HG03378 (cell line): Measurements from ENCODE around the gene PROSER3.
A peak's percentile ranks its signal among the peaks of the same experiment; 100 is the strongest.
"Not testable (repeated sequence)": the region's sequence is repeated elsewhere in the genome, so short reads cannot be mapped to it uniquely, and the experiment has no call there.

Source experiments
- ATAC-seq: cut with Tn5 transposase; IDR thresholded peaks from one replicate; pipeline ENCODE4 v1.9.1; 2021; ENCODE audit warnings: mild to moderate bottlenecking, moderate library complexity; ENCODE audit not compliant: unreplicated experiment

The PROSER3 gene

DNA sequence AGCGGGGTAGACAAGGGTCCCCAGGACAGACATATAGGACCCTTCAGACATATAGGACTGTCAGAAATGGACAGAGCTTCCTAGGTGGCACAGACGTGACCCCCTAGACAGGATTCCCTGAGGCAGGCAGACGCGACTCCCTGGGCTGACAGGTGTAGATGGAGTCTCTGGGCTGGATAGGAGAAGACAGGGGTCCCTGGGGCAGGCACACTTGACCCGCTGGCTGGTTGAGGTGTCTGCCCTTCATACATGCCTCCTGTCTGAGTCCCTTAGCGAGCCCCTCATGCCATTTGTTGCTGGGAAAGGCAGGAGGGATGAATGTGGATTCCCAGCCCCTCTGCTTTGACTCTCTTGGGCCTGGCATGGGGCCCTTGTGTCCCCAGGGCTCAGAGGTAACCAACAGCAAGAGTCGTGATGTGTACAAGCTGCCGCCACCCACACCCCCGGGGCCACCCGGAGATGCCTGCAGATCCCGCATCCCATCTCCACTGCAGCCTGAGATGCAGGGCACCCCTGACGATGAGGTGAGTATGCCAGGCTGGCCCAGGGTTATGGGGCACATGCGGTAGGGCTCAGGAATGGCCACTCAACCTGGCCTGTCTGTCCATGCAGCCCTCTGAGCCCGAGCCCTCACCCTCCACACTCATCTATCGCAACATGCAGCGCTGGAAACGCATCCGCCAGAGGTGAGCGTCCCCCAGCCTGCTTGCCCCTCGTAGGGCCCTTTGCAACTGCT is 4.2 kb upstream of the PROSER3 start:
- no peak for ATAC-seq

DNA sequence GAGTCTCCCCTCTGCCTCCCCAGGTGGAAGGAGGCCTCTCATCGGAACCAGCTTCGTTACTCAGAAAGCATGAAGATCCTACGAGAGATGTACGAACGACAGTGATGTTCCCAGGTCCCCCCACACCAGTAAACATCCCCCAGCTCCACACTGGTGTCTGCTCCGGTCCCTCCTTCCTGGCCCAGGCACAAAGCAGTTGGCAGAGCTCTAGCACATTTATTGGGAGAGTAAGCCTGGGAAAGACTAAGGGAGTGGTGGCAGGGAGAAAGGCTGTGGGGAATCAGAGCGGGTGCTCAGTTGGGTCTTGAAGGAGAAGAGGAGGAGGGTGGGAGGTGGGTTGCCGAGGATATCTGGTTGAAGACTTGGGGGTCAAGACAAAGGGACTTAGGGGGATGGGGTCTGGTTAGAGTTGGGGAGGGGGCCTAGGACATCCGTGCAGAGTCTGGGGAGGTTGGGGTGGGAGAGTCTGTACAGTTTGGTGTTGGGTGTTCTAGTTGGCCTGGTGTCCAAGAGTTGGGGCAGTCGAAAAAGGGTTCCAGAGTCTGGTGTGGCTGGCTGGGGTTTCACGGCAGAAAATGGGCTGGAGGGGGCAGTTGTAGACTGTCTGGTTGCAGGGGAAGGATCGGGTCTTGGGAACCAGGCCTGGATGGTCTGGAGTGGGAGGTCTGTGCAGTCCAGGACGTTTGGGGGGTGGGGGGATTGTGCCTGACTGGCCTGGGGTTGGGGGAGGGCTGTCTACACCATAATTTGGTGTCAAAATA is 3.4 kb upstream of the PROSER3 start:
- ATAC-seq: no peak

DNA sequence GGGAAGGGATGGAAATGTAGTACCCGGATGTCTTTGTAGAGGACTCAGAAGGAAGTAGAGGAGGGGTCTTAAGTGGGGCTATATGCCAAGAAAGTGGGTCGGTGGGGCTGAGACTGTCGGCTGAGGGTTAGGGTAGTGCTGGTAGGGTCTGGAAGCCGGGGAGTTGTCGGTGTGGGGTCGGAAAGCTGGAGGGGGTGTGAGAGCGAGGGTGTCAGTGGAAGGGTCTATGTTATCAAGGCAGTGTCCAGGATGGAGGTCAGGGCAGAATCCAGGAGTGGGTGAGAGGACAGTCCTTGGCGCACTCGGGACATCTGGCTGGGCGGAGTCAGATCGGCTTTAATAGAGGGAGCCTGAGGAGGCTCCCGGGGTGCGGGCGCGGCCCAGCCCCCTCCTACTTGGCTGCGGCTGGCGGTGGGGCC is 2.8 kb upstream of the PROSER3 start:
- no peak for ATAC-seq

DNA sequence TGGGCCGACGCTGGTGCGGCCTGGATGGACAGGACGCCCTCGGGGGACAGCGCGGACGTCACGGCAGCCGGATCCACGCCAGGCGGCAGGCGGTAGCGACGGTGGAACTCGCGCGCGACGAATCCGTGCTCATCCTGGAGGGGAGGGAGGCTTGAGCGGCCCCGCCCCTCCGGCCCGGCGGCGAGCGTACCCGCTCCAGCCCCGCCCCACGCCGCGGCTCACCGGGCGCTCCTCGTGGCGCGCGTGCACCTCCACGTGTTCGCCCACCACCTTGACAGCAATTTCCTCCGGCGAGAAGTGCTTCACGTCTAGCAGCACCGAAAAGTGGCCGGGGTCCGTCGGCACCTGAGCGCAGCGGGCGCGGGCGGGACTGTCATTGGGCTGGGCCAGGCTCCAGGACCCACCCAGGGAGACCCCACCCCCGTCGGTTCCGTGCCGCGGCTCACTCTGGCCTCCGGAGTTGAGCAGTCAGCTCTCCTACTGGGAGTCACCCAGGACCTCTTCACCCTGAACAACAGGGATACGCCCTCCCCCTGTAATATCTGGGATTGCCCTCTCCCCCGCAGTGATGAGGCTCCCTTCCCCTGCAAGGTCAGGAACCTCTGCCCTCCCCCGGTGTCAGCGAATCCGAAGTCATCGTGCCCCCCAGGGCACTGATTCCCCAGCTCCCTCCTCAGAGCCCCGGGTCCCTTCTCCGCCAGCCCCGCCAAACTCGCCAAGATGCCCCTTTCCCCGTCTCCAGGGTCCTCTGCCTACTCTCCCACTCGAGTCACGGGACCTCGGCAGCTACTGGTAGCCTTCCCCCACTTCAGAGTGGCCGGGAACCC is 2.2 kb upstream of the PROSER3 start:
- ATAC-seq: no peak

DNA sequence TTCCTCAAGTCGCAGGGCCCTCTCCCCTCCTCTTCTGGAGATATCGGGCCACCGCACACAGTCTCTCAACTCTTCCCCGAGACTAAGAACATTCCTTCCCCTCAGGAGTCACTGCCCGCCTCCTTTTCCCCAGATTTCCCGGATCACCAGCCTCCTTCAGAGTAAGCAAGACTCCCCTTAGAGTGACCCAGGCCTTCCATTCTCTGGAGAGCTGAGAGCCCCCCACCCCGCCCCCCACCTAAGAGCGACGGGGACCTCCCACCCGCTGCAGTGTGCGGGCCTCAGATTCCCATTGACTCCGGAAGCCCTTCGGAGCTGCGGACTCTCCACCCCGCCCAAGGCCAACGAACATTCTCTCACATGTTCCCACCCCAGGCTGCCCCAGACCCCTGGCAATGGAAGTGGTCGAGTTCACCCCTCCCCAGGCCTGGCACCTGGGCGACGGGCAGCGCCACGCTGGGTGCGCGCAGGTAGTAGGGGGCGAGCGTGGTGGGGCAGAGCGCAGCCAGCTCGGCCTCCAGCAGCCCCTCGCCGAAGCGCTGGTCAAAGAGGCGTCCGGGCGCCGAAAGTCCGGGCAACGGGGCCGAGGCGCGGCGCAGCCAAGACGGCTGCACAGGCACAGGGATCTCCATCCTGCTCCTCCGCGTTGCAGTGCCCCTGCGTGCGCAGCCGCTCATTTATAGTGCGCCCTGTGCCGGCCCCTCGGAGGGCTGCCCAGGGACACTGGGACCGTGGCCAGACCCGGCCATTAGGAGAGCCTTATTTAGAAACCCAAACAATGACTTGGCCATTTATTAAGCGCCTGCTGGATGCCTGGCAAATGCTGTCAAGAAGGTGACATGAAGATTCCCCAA is 1.4 kb upstream of the PROSER3 start, which contains the start of gene HSPB6:
Gene HSPB6, minus strand, starts transcription at position 653 of the 854 bp plus-strand sequence. Its CDS starts 21 bp downstream, at position 632.
- ATAC-seq: no peak

DNA sequence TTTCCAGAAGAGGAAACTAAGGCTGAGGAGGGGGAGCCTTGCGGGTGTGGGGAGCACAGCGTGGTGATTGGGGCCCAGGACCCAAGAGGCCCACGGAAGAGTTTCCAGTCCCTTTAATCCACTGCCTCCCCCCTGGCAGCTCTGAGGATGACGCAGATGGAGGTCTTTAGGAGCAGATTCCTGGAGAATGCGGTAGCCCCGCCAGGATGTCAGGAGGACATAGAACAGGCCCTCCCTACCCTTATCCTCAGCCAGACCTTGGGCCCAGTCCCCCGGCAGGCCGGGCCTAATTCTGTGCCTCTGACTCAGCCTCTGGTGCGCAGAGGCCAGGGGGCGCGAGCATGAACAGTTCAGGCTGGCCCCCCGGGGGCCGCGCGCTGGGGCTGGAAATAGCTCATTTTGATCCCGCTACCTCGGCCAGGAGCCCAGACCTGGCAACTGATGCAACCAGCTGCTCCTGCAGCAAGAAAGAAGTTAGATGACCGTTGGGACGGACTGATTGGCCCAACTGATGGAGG is 686 bp upstream of the PROSER3 start:
- peak; percentile 2 for ATAC-seq

DNA sequence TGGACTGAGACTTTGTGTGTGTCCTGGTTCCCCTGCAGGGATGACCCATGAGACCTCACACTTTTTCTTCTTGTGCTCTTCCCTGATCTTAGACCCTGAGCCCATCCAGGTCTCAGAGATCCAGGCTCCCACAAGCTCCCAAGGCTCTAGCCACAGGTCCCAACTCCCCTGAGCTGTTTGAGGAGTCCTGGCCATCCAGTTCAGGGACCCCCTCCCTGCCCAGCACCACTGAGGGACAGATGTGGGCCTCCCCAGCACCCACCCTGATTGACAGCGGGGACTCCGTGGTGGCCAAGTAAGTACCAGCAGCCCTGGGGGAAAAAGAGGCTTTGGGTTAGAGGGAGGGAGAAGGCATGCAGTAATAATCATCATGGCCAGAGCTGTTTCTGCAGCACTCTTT is 1.7 kb downstream of the PROSER3 start:
- no peak for ATAC-seq

DNA sequence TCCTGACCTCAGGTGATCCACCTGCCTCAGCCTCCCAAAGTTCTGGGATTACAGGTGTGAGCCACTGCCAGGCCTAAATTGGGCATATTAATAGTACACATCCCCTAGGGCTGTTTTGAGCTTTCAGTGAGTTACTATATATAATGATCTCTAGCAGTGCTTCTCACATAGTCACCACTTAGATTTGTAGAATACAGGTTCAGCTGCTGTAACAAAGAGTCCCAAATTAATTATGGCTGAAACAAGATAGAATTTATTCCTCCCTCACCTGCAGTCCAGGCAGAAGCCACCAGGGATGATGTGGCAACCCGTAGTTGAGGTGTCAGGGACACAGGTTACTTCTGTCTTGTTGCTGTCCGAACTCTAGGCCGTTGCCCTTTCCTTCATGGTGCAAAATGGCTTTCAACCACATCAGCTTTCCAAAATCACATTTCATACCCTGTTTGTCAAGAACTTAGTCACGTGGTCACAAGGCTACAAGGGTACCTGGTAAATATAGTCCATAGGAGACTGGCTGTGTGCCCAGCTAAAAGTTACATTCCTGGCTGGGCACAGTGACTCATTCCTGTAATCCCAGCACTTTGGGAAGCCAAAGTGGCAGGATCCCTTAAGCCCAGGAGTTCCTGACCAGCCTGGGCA is 2.9 kb downstream of the PROSER3 start:
- ATAC-seq: no peak

DNA sequence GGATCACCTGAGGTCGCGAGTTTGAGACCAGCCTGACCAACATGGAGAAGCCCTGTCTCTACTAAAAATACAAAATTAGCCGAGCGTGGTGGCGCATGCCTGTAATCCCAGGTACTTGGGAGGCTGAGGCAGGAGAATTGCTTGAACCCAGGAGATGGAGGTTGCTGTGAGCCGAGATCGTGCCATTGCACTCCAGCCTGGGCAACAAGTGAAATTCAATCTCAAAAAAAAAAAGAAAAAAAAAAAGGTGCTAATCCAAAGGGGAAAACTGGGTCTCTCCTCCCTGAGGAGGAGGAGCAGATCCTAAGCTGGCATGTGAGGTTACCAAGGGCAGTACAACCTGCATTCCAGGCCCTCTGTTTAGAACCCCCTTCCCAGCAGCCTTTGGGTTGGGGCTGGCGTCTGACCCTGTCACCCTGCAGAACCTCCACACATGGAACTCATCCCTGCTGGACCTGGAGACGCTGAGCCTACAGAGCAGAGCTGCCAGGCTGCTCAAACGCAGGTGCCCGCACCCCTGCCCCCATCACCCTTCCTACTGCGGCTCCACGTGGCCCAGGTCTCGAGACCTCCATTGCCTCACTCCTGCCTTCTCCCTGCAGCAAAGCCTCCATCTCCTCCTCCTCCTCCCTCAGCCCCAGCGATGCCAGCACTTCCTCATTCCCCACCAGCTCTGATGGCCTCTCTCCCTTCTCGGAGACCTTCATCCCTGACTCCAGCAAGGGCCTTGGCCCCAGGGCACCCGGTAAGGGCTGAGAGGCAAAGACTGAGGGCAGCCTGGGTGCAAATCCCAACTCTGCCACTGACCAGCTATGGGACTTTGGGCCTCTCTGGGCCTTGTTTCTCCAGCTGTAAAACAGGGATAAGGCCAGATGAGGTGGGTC is 6.7 kb downstream of the PROSER3 start:
- no peak for ATAC-seq

DNA sequence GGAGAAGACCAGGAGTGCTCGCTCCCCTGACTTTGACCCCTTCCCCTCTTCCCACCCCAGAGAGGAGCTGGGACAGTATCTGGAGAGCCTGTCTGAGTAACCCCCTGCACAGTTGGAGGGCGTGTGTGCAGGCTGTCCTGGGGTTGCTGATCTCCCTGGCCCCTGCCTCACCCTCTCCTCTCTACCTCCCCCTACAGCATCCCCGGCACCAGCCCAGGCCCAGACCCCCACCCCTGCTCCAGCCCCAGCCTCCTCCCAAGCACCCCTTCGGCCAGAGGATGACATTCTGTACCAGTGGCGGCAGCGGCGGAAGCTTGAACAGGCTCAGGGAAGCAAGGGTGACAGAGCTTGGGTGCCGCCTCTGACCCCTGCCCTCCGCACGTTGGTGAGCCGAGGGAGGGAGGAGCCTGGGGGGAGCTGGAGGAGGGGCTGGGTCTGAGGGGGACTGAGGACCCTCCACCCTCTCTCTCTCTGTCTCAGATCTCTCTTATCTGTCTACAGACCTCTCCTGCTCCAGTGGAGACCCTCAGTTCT is 8.7 kb downstream of the PROSER3 start:
- no peak for ATAC-seq

DNA sequence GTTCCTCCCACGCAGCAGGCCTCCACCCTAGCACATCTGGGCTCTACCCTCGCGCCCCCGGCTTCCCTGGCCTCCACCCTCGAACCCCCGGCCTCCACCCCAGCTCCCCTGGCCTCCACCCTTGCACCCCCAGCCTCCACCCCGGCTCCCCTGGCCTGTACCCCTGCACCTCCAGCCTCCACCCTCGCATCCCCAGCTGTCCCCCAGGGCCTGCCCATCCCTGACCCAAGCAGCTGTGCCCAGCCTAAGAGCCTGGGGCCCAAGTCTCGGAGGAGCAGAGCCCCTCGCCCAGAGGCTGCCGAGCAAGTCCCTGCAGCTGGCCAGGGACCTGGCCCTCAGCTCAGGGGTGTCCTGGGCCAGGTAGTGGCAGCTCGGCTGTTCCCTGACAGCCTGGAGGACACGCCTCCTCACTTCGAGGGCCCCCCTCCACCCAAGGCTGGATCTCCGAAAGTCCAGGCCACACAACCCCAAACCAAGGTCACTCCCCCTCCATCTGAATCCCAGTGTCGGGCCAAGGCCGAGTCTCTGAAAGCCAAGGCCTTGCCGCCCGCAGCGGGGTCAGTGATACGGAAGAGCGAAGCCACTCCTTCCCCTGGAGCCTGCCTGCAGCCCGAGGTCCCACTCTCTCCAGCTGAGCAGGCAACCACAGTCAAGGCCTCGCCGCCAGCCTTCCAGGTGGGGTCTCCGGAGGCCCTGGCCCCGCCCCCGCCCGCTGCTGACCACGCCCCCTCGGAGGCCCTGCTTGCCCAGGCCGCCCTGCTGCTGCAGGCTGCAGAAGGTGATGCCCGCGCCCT is 9.5 kb downstream of the PROSER3 start:
- no peak for ATAC-seq

DNA sequence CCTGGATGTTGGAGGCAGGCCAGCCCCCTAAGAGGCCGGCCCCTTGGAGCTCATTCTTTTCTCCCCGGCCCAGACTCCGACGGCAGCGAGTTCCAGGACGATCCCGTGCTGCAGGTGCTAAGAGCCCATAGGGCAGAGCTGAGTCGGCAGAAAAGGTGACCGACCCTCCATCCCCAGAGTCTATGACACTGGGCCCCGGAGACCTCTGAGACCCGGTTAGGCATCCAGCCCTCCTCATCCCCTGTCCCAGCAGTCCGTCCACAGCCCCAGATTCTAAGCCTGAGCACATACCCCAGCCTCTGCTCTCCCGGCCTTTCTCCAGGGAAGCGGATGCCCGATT is 10.1 kb downstream of the PROSER3 start:
- ATAC-seq: no peak

DNA sequence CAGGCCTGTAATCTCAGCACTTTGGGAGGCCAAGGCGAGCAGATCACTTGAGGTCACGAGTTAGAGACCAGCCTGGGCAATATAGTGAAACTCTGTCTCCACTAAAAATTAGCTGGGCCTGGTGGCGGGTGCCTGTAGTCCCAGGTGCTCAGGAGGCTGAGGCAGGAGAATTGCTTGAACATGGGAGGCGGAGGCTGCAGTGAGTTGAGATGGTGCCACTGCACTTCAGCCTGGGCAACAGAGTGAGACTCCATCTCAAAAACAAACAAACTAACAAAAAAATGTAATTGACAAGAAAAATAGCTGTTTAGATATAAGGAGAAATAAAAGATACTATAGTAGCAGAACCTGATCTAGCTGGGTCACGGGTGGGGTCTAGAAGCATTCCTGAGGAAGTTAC is 14.4 kb downstream of the PROSER3 start:
- ATAC-seq: not testable (repeated sequence)

DNA sequence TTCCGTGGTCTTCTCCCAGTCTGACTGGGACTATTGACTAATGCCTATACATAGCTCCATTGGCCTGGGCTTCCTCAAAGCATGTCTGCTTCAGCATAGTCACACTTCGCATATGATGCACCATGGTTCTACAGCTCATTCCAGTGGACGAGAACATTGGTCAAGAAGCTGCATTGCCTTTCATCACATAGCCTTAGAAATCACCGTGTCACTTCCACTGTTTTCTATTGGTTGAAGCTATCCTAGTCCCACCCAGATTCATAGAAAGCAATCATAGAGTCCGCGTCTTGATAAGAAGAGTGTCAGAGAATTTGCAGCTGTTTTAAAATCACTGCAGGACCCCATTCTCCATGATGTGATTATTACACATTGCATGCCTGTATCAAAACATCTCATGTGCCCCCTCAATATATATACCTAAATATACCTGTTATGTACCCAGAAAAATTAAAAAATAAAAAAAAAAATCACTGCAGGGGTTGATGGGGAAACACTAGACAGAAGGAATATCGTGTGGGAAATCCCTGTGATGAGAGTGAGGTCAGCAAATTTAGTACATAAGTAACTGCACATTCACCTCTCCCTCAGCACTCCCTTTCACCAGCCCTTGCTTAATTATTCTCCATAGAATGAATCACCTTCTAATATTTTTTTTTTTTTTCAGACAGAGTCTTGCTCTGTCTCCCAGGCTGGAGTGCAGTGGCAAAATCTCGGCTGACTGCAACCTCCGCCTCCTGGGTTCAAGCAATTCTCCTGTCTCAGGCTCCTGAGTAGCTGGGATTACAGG is 15.2 kb downstream of the PROSER3 start:
- no peak for ATAC-seq

DNA sequence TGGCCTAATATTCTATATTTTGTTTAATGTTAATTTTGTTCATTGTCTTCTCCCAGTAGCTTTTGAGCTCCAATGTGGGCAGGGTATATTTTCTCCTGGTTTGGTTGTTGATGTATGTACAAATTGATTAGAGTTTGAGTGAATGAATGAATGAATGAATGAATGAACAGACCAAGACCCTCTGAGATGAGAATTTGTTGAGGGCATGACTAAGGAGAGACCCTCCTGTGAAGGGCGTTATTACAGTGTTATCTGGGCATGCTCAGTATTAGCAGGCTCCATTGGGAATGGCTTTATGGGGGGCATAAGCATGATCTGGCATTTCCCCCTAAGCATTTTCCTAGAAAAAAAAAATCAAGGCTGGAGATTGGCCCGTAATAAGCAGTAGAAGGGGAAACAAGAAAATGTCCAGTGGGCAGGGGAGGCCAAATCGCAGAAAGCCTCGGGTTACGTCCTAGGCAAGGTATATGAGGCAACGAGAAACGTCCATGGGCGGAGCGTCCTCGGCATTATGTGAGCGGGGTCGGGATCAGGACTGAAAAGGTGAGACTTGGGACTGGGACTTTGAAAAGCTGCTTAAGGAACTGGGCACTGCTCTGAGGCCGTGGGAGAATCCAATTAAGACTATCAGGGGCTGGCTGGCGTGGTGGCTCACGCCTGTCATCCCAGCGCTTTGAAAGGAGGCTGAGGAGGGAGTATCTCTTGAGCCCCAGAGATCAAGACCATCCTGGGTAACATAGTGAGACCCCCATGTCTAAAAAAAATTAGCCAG is 16.5 kb downstream of the PROSER3 start:
- ATAC-seq: no peak

DNA sequence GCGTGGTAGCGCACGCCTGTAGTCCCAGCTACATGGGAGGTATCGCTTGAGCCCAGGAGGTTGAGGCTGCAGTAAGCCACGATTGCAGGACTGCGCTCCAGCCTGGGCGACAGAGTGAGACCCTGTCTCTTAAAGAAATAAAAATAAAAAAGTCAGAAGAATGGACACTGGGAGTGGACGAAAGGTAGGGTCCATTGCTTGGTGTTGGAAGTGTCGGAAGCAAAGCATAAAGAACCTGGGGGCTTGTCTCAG is 17.0 kb downstream of the PROSER3 start:
- no peak for ATAC-seq
